ENCODE results near the gene RBM48. TPM values are rescaled to one million over a fixed set of nuclear protein-coding genes. Genes with fewer than 3 reads are reported as not detected.

RBM48 gene
- total RNA-seq, 4 donors from 2014 or later, result 8.3 to 11.6 (median 10.1) TPM

DNA sequence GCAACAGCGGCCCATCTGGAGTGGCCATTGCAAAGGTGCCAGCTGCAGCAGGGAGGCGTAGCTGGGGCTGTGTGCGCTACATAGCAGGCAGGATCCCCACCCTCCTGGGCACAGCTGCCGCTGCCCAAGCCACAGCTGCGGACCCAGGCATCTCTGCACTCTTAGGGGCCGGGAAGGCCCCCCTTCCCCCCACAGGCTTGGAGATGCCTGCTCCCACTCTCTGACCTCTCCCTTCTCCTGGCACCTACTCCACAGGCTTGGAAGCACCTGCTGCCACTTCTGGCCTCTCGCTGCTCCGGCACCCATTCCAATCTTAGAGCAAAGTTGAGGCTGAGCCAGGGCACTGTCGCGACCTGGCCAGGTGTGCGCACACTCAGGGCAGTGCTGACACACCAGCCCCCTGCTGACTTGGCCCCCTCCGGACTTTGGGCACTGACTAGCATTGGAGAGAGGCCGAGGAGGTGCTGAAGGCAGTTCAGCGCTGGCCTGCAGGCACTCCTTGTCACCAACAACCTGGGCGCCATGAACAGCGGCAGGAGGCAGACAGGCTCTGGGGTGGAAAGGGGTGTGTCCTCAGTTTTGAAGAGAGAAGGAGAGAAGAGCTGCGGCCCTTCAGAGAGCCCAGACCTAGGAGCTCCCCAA is 18.4 kb downstream of the RBM48 start:
- H3K9me3 ChIP-seq, result no peaks in the 10 kb centered on the region
- peaks cover 0 to 11% (median 0%) of the 10 kb centered on the region in 4 donors for H3K27me3 ChIP-seq
- DNase-seq (ENCODE audit: extremely low spot score), result no peak
- H3K36me3 ChIP-seq, result no peaks in the 10 kb centered on the region
- H3K4me1 ChIP-seq, result no peaks in the 10 kb centered on the region
- WGBS, result 92% methylated on average over 15 of the region's 17 CpGs
- TF ChIP-seq EP300 (IDR thresholded peaks at IDR 0.05) (no peak), POLR2AphosphoS5 (IDR thresholded peaks at IDR 0.05) (no peak), POLR2A (IDR thresholded peaks at IDR 0.05; ENCODE audit: low read depth) (no peak)
- TF ChIP-seq, protein P1, sequence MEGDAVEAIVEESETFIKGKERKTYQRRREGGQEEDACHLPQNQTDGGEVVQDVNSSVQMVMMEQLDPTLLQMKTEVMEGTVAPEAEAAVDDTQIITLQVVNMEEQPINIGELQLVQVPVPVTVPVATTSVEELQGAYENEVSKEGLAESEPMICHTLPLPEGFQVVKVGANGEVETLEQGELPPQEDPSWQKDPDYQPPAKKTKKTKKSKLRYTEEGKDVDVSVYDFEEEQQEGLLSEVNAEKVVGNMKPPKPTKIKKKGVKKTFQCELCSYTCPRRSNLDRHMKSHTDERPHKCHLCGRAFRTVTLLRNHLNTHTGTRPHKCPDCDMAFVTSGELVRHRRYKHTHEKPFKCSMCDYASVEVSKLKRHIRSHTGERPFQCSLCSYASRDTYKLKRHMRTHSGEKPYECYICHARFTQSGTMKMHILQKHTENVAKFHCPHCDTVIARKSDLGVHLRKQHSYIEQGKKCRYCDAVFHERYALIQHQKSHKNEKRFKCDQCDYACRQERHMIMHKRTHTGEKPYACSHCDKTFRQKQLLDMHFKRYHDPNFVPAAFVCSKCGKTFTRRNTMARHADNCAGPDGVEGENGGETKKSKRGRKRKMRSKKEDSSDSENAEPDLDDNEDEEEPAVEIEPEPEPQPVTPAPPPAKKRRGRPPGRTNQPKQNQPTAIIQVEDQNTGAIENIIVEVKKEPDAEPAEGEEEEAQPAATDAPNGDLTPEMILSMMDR (IDR thresholded peaks at IDR 0.05), result no peak
- H3K27ac ChIP-seq (replicated peaks in 1 of 4), result no peak overlapping the region
- intact Hi-C loops (cut with DNase I), result no loop called here
- H3K4me3 ChIP-seq, result no peak overlapping the region

DNA sequence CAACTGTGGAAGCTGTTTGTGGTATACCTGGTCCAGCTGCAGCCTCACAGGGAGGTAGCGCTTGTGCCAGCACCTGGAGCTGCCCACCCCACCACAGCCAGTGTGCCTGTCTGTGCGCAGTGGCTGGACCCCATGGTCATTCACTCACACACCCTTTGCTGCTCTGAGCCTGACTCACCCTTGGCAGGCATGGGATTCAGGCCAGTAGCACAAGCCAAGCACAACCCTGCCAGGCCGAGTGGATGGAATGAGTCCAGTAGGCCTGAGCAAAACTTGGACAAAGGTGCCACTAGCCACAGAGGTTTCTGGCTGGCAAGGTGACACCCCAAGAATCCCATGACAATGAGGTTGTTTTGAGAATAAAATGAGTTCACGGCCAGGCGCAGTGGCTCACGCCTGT is 19.0 kb downstream of the RBM48 start:
- no peak overlapping the region for H3K27ac ChIP-seq (replicated peaks in 1 of 4)
- 88% methylated on average over 4 of the region's 6 CpGs for WGBS

DNA sequence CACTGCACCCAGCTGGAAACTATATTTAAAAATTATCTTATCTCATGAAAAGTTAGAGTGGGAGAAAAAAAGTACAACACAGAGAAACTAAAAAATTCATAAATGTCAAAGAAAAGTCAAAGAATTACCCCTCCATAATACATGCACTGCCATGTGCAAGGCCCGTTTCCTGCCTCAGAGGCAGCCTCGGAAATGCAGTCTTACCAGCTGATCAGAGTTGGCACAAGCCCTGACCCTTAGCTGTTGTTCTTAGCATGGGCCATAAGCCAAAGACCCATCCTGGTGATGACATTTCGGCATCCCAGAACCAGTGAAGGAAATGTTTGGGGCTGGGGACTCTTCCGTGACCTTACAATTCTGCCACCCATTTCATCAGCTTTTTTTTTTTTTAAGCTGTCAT is 21.6 kb downstream of the RBM48 start:
- no peak for DNase-seq (ENCODE audit: extremely low spot score)
- Histone ChIP-seq H3K4me1 (no peaks in the 10 kb centered on the region), H3K36me3 (no peaks in the 10 kb centered on the region), H3K9me3 (no peaks in the 10 kb centered on the region), H3K4me3 (no peak overlapping the region), H3K27me3 (peaks cover 0 to 11% (median 0%) of the 10 kb centered on the region in 4 donors), H3K27ac (replicated peaks in 1 of 4) (no peak overlapping the region)
- intact Hi-C loops (cut with DNase I), result no loop called here
- WGBS, result 70% methylated on average over 4 of the region's 4 CpGs
- no peak for TF ChIP-seq POLR2A (IDR thresholded peaks at IDR 0.05; ENCODE audit: low read depth)
- TF ChIP-seq EP300 (IDR thresholded peaks at IDR 0.05), result no peak
- TF ChIP-seq, protein P1 (IDR thresholded peaks at IDR 0.05), result no peak
- TF ChIP-seq POLR2AphosphoS5 (IDR thresholded peaks at IDR 0.05), result no peak

More for the DNA sequence above, 19.0 kb downstream of the RBM48 start:
- intact Hi-C loops (cut with DNase I), result no loop called here
- no peaks in the 10 kb centered on the region for H3K4me1 ChIP-seq
- H3K36me3 ChIP-seq, result no peaks in the 10 kb centered on the region
- no peak overlapping the region for H3K4me3 ChIP-seq
- no peak for DNase-seq (ENCODE audit: extremely low spot score)
- no peaks in the 10 kb centered on the region for H3K9me3 ChIP-seq
- peaks cover 0 to 11% (median 0%) of the 10 kb centered on the region in 4 donors for H3K27me3 ChIP-seq
- TF ChIP-seq POLR2AphosphoS5 (IDR thresholded peaks at IDR 0.05) (no peak), EP300 (IDR thresholded peaks at IDR 0.05) (no peak), POLR2A (IDR thresholded peaks at IDR 0.05; ENCODE audit: low read depth) (no peak)
- TF ChIP-seq, protein P1 (IDR thresholded peaks at IDR 0.05), result no peak

DNA sequence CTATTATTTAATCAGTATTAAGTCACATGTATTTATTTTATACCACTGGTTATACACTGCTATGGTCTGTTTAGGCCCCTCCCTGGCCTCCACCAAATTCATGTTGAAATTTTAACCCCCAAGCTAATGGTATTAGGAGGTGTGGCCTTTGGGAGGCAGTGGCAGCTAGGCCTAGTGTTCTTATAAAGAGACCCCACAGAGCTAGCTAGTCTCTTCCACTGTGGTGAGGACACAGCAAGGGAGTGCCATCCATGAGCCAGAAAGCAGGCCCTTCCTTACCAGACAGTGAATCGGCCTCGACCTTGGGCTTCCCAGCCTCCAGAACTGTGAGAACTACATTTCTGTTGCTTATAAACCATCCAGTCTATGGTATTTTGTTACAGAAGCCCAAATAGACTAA is 28.7 kb downstream of the RBM48 start:
- peaks cover 0 to 9% (median 3%) of the 10 kb centered on the region in 4 donors for H3K4me1 ChIP-seq
- TF ChIP-seq POLR2AphosphoS5 (IDR thresholded peaks at IDR 0.05) (no peak), POLR2A (IDR thresholded peaks at IDR 0.05; ENCODE audit: low read depth) (no peak), EP300 (IDR thresholded peaks at IDR 0.05) (no peak)
- TF ChIP-seq, protein P1 (IDR thresholded peaks at IDR 0.05), result no peak
- H3K36me3 ChIP-seq, result peaks cover 0 to 32% (median 6%) of the 10 kb centered on the region in 4 donors
- H3K27ac ChIP-seq (replicated peaks in 1 of 4), result no peak overlapping the region
- no peak for DNase-seq (ENCODE audit: extremely low spot score)
- H3K9me3 ChIP-seq, result no peaks in the 10 kb centered on the region
- no peak overlapping the region for H3K4me3 ChIP-seq
- H3K27me3 ChIP-seq, result no peaks in the 10 kb centered on the region
- 100% methylated on average over 2 of the region's 2 CpGs for WGBS
- intact Hi-C loops (cut with DNase I), result no loop called here
